HG02943 (cell line): ENCODE results near the gene MAIP1.

Experiments
- ATAC-seq: cut with Tn5 transposase; IDR thresholded peaks from one replicate; pipeline ENCODE4 v1.9.1; 2021; ENCODE audit warnings: mild to moderate bottlenecking, low read depth, moderate library complexity; ENCODE audit not compliant: unreplicated experiment

MAIP1 gene

GRCh38 chr2:199985625-199986207 lies 30.3 kb downstream of the MAIP1 start:
- ATAC-seq = peak; percentile 69

- ATAC-seq = no peak
Measured at GRCh38 chr2:199987586-199987985, 32.2 kb downstream of the MAIP1 start.

- ATAC-seq = no peak
Measured at GRCh38 chr2:199988151-199988550, 32.8 kb downstream of the MAIP1 start.

- no peak for ATAC-seq
Measured at GRCh38 chr2:199989822-199990221, 34.4 kb downstream of the MAIP1 start.

GRCh38 chr2:199991691-199992090 lies 36.3 kb downstream of the MAIP1 start:
- ATAC-seq = no peak

- ATAC-seq = no peak
Measured at GRCh38 chr2:199992296-199992695, 36.9 kb downstream of the MAIP1 start.

GRCh38 chr2:199994371-199994770 lies 39.0 kb downstream of the MAIP1 start:
- ATAC-seq = no peak

- no peak for ATAC-seq
Measured at GRCh38 chr2:199994896-199995295, 39.5 kb downstream of the MAIP1 start.

GRCh38 chr2:199997296-199997695 lies 41.9 kb downstream of the MAIP1 start:
- ATAC-seq = no peak

- ATAC-seq = no peak
Measured at GRCh38 chr2:199999166-199999565, 43.8 kb downstream of the MAIP1 start.

GRCh38 chr2:200000444-200001163 lies 45.2 kb downstream of the MAIP1 start:
- ATAC-seq = no peak

- no peak for ATAC-seq
Measured at GRCh38 chr2:200003444-200003843, 48.1 kb downstream of the MAIP1 start.

- no peak for ATAC-seq
Measured at GRCh38 chr2:200005675-200006074, 50.3 kb downstream of the MAIP1 start.

- ATAC-seq = no peak
Measured at GRCh38 chr2:200007306-200007705, 51.9 kb downstream of the MAIP1 start.

- ATAC-seq = no peak
Measured at GRCh38 chr2:200012401-200012800, 57.0 kb downstream of the MAIP1 start.
